Measurements from ENCODE around the gene ACER3. TPM values are rescaled to one million over a fixed set of nuclear protein-coding genes. Genes with fewer than 3 reads are reported as not detected.
"Not testable (repeated sequence)": the region's sequence is repeated elsewhere in the genome, so short reads cannot be mapped to it uniquely, and the experiment has no call there.

Gene ACER3
- total RNA-seq, 1 donor from 2014 or later, result 15.6 TPM

- H3K4me3 Mint-ChIP-seq (ENCODE audit: low read depth); H3K9me3 Mint-ChIP-seq; DNase-seq (ENCODE audit: low spot score); H3K27ac Mint-ChIP-seq; H3K36me3 Mint-ChIP-seq (ENCODE audit: low read depth); intact Hi-C loops (cut with micrococcal nuclease); H3K27me3 Mint-ChIP-seq (ENCODE audit: low read depth): not testable (repeated sequence)
- H3K4me1 Mint-ChIP-seq (ENCODE audit: low read depth), result peaks cover 21% of the 10 kb centered on the region
Observed at GRCh38 chr11:76827005-76827404, 33.7 kb upstream of the ACER3 start.

- no peaks in the 10 kb centered on the region for H3K36me3 Mint-ChIP-seq (ENCODE audit: low read depth)
- no peak overlapping the region for H3K4me3 Mint-ChIP-seq (ENCODE audit: low read depth)
Observed at GRCh38 chr11:76830639-76831327, 29.9 kb upstream of the ACER3 start.

GRCh38 chr11:76831686-76832310 lies 28.9 kb upstream of the ACER3 start:
- intact Hi-C loops (cut with micrococcal nuclease), result no loop called here
- Mint-ChIP-seq H3K27me3 (ENCODE audit: low read depth) (peaks cover 5% of the 10 kb centered on the region), H3K4me1 (ENCODE audit: low read depth) (no peaks in the 10 kb centered on the region), H3K4me3 (ENCODE audit: low read depth) (no peak overlapping the region), H3K9me3 (no peaks in the 10 kb centered on the region), H3K36me3 (ENCODE audit: low read depth) (no peaks in the 10 kb centered on the region), H3K27ac (no peak overlapping the region)
- no peak for DNase-seq (ENCODE audit: low spot score)

More at GRCh38 chr11:76830639-76831327, 29.9 kb upstream of the ACER3 start:
- Mint-ChIP-seq H3K27me3 (ENCODE audit: low read depth) (peaks cover 5% of the 10 kb centered on the region), H3K9me3 (peaks cover 7% of the 10 kb centered on the region), H3K27ac (no peak overlapping the region), H3K4me1 (ENCODE audit: low read depth) (peaks cover 4% of the 10 kb centered on the region)
- intact Hi-C loops (cut with micrococcal nuclease), result no loop called here
- DNase-seq (ENCODE audit: low spot score), result no peak

GRCh38 chr11:76832361-76832760 lies 28.4 kb upstream of the ACER3 start:
- intact Hi-C loops (cut with micrococcal nuclease), result no loop called here
- Mint-ChIP-seq H3K36me3 (ENCODE audit: low read depth) (no peaks in the 10 kb centered on the region), H3K9me3 (no peaks in the 10 kb centered on the region), H3K27ac (no peak overlapping the region), H3K4me3 (ENCODE audit: low read depth) (no peak overlapping the region), H3K4me1 (ENCODE audit: low read depth) (no peaks in the 10 kb centered on the region), H3K27me3 (ENCODE audit: low read depth) (peaks cover 5% of the 10 kb centered on the region)
- no peak for DNase-seq (ENCODE audit: low spot score)

- Mint-ChIP-seq H3K9me3 (no peaks in the 10 kb centered on the region), H3K4me1 (ENCODE audit: low read depth) (no peaks in the 10 kb centered on the region), H3K4me3 (ENCODE audit: low read depth) (no peak overlapping the region), H3K27me3 (ENCODE audit: low read depth) (peaks cover 9% of the 10 kb centered on the region), H3K27ac (no peak overlapping the region), H3K36me3 (ENCODE audit: low read depth) (no peaks in the 10 kb centered on the region)
- intact Hi-C loops (cut with micrococcal nuclease), result no loop called here
- no peak for DNase-seq (ENCODE audit: low spot score)
Observed at GRCh38 chr11:76834151-76834550, 26.6 kb upstream of the ACER3 start.

GRCh38 chr11:76835036-76835435 lies 25.7 kb upstream of the ACER3 start:
- Mint-ChIP-seq H3K36me3 (ENCODE audit: low read depth) (no peaks in the 10 kb centered on the region), H3K9me3 (no peaks in the 10 kb centered on the region), H3K4me3 (ENCODE audit: low read depth) (no peak overlapping the region), H3K4me1 (ENCODE audit: low read depth) (no peaks in the 10 kb centered on the region), H3K27ac (no peak overlapping the region), H3K27me3 (ENCODE audit: low read depth) (peaks cover 15% of the 10 kb centered on the region)
- no peak for DNase-seq (ENCODE audit: low spot score)
- intact Hi-C loops (cut with micrococcal nuclease), result no loop called here

- H3K27ac Mint-ChIP-seq, result no peak overlapping the region
- intact Hi-C loops (cut with micrococcal nuclease), result no loop called here
- H3K9me3 Mint-ChIP-seq, result no peaks in the 10 kb centered on the region
- H3K36me3 Mint-ChIP-seq (ENCODE audit: low read depth), result no peaks in the 10 kb centered on the region
- H3K4me1 Mint-ChIP-seq (ENCODE audit: low read depth), result no peaks in the 10 kb centered on the region
- H3K4me3 Mint-ChIP-seq (ENCODE audit: low read depth), result no peak overlapping the region
- H3K27me3 Mint-ChIP-seq (ENCODE audit: low read depth), result peaks cover 20% of the 10 kb centered on the region
- no peak for DNase-seq (ENCODE audit: low spot score)
Observed at GRCh38 chr11:76835928-76836612, 24.6 kb upstream of the ACER3 start.

- Mint-ChIP-seq H3K27me3 (ENCODE audit: low read depth) (peaks cover 26% of the 10 kb centered on the region), H3K4me1 (ENCODE audit: low read depth) (no peaks in the 10 kb centered on the region)
Observed at GRCh38 chr11:76836613-76837291, 24.0 kb upstream of the ACER3 start.

GRCh38 chr11:76837696-76838677 lies 22.7 kb upstream of the ACER3 start:
- Mint-ChIP-seq H3K9me3 (no peaks in the 10 kb centered on the region), H3K27ac (no peak overlapping the region), H3K4me1 (ENCODE audit: low read depth) (no peaks in the 10 kb centered on the region), H3K4me3 (ENCODE audit: low read depth) (no peak overlapping the region), H3K36me3 (ENCODE audit: low read depth) (no peaks in the 10 kb centered on the region), H3K27me3 (ENCODE audit: low read depth) (peaks cover 28% of the 10 kb centered on the region)
- no peak for DNase-seq (ENCODE audit: low spot score)
- intact Hi-C loops (cut with micrococcal nuclease), result no loop called here

More at GRCh38 chr11:76836613-76837291, 24.0 kb upstream of the ACER3 start:
- Mint-ChIP-seq H3K9me3 (no peaks in the 10 kb centered on the region), H3K4me3 (ENCODE audit: low read depth) (no peak overlapping the region), H3K27ac (no peak overlapping the region), H3K36me3 (ENCODE audit: low read depth) (no peaks in the 10 kb centered on the region)
- no peak for DNase-seq (ENCODE audit: low spot score)
- intact Hi-C loops (cut with micrococcal nuclease), result no loop called here

GRCh38 chr11:76838678-76839068 lies 22.0 kb upstream of the ACER3 start:
- no peaks in the 10 kb centered on the region for H3K4me1 Mint-ChIP-seq (ENCODE audit: low read depth)
- H3K4me3 Mint-ChIP-seq (ENCODE audit: low read depth), result no peak overlapping the region
- H3K36me3 Mint-ChIP-seq (ENCODE audit: low read depth), result no peaks in the 10 kb centered on the region
- DNase-seq (ENCODE audit: low spot score), result no peak
- peaks cover 32% of the 10 kb centered on the region for H3K27me3 Mint-ChIP-seq (ENCODE audit: low read depth)
- intact Hi-C loops (cut with micrococcal nuclease), result no loop called here
- H3K27ac Mint-ChIP-seq, result no peak overlapping the region
- H3K9me3 Mint-ChIP-seq, result no peaks in the 10 kb centered on the region

GRCh38 chr11:76839311-76839710 lies 21.4 kb upstream of the ACER3 start:
- no peaks in the 10 kb centered on the region for H3K4me1 Mint-ChIP-seq (ENCODE audit: low read depth)
- no peak overlapping the region for H3K27ac Mint-ChIP-seq
- no peaks in the 10 kb centered on the region for H3K36me3 Mint-ChIP-seq (ENCODE audit: low read depth)
- intact Hi-C loops (cut with micrococcal nuclease), result no loop called here
- peaks cover 35% of the 10 kb centered on the region for H3K27me3 Mint-ChIP-seq (ENCODE audit: low read depth)
- H3K4me3 Mint-ChIP-seq (ENCODE audit: low read depth), result no peak overlapping the region
- no peak for DNase-seq (ENCODE audit: low spot score)
- no peaks in the 10 kb centered on the region for H3K9me3 Mint-ChIP-seq

- DNase-seq (ENCODE audit: low spot score), result no peak
- Mint-ChIP-seq H3K9me3 (no peaks in the 10 kb centered on the region), H3K27me3 (ENCODE audit: low read depth) (peaks cover 43% of the 10 kb centered on the region), H3K4me3 (ENCODE audit: low read depth) (no peak overlapping the region), H3K27ac (no peak overlapping the region), H3K36me3 (ENCODE audit: low read depth) (no peaks in the 10 kb centered on the region), H3K4me1 (ENCODE audit: low read depth) (no peaks in the 10 kb centered on the region)
- intact Hi-C loops (cut with micrococcal nuclease), result no loop called here
Observed at GRCh38 chr11:76841923-76842452, 18.7 kb upstream of the ACER3 start.
